KOPT-K1 (cell line): ENCODE results near the gene PIANP.
"Not testable (repeated sequence)": the region's sequence is repeated elsewhere in the genome, so short reads cannot be mapped to it uniquely, and the experiment has no call there.

ENCODE experiments used
- H3K27ac ChIP-seq: fragments of 200-600 bp; sonication (generic); 2 replicates; pipeline ENCODE4 v1.5.1; 2016; ENCODE audit warnings: antibody characterized with exemption, mild to moderate bottlenecking, low read depth, low read length; ENCODE audit not compliant: poor library complexity, severe bottlenecking
- H3K36me3 ChIP-seq: fragments of 200-600 bp; sonication (generic); 2 replicates; pipeline ENCODE4 v1.5.1; 2017; ENCODE audit warnings: antibody characterized with exemption, mild to moderate bottlenecking, low read length, moderate library complexity; ENCODE audit not compliant: insufficient read depth
- H3K9me3 ChIP-seq: fragments of 200-600 bp; sonication (generic); 2 replicates; pipeline ENCODE4 v1.5.1; 2017; ENCODE audit warnings: antibody characterized with exemption, low read length, mild to moderate bottlenecking; ENCODE audit not compliant: insufficient read depth, poor library complexity, severe bottlenecking

The PIANP gene

GRCh38 chr12:6723607-6724408 lies 23.2 kb upstream of the PIANP start, which contains the start of gene COPS7A:
Gene COPS7A (plus strand): TSS chr12:6724046. CDS start chr12:6724657, 611 bp downstream.
- Histone ChIP-seq H3K36me3 (peaks cover 15% of the 10 kb centered on the region), H3K27ac (peak within 1 kb of the TSS; percentile 72), H3K9me3 (no peaks in the 10 kb centered on the region)

GRCh38 chr12:6722863-6723262 lies 22.2 kb upstream of the PIANP start:
- H3K9me3 ChIP-seq = no peaks in the 10 kb centered on the region
- H3K27ac ChIP-seq = no peak overlapping the region
- H3K36me3 ChIP-seq = peaks cover 6% of the 10 kb centered on the region

- Histone ChIP-seq H3K27ac (no peak overlapping the region), H3K9me3 (no peaks in the 10 kb centered on the region), H3K36me3 (no peaks in the 10 kb centered on the region)
Observed at GRCh38 chr12:6716874-6717437, 16.3 kb upstream of the PIANP start.

GRCh38 chr12:6716031-6716873 lies 15.6 kb upstream of the PIANP start:
- not testable (repeated sequence) for H3K36me3 ChIP-seq, H3K27ac ChIP-seq, H3K9me3 ChIP-seq

GRCh38 chr12:6708960-6709394 lies 8.4 kb upstream of the PIANP start:
- no peaks in the 10 kb centered on the region for H3K9me3 ChIP-seq
- H3K36me3 ChIP-seq = no peaks in the 10 kb centered on the region
- peak overlapping the region; percentile 4 for H3K27ac ChIP-seq

GRCh38 chr12:6708351-6708750 lies 7.7 kb upstream of the PIANP start:
- not testable (repeated sequence) for H3K9me3 ChIP-seq, H3K36me3 ChIP-seq, H3K27ac ChIP-seq

- Histone ChIP-seq H3K36me3 (no peaks in the 10 kb centered on the region), H3K9me3 (peaks cover 4% of the 10 kb centered on the region), H3K27ac (no peak overlapping the region)
Observed at GRCh38 chr12:6703631-6704030, 3.0 kb upstream of the PIANP start.

- Histone ChIP-seq H3K27ac (no peak overlapping the region), H3K36me3 (no peaks in the 10 kb centered on the region), H3K9me3 (peaks cover 4% of the 10 kb centered on the region)
Observed at GRCh38 chr12:6701078-6701768, 608 bp upstream of the PIANP start.

GRCh38 chr12:6699989-6700645 lies 498 bp downstream of the PIANP start:
- H3K9me3 ChIP-seq = peaks cover 4% of the 10 kb centered on the region
- H3K27ac ChIP-seq = no peak overlapping the region
- no peaks in the 10 kb centered on the region for H3K36me3 ChIP-seq

- H3K27ac ChIP-seq = no peak overlapping the region
- H3K36me3 ChIP-seq = no peaks in the 10 kb centered on the region
Observed at GRCh38 chr12:6699259-6699988, 1.2 kb downstream of the PIANP start.

GRCh38 chr12:6698352-6699046 lies 2.1 kb downstream of the PIANP start:
- Histone ChIP-seq H3K27ac (no peak overlapping the region), H3K9me3 (peaks cover 4% of the 10 kb centered on the region), H3K36me3 (no peaks in the 10 kb centered on the region)

More at GRCh38 chr12:6699259-6699988, 1.2 kb downstream of the PIANP start:
- peaks cover 4% of the 10 kb centered on the region for H3K9me3 ChIP-seq

GRCh38 chr12:6697584-6698351 lies 2.8 kb downstream of the PIANP start:
- Histone ChIP-seq H3K9me3 (peaks cover 4% of the 10 kb centered on the region), H3K27ac (no peak overlapping the region), H3K36me3 (no peaks in the 10 kb centered on the region)
